Heart left ventricle (tissue), 16 donors: Measurements from ENCODE around the gene ADAM15. TPM values are rescaled to one million over a fixed set of nuclear protein-coding genes. Genes with fewer than 3 reads are reported as not detected.

Source experiments
- ATAC-seq, 4 donors: fragments of 200-7000 bp; cut with Tn5 transposase; one replicate each; pipeline ENCODE4 v1.9.1; 2020 to 2022; ENCODE audit warnings: moderate library complexity in 4 of 4, mild to moderate bottlenecking in 3 of 4, moderate number of reproducible peaks in 1 of 4
- DNase-seq, 5 donors: peaks; one replicate each; pipeline ENCODE4 v3.0.0-alpha.2; 2020
- H3K27ac ChIP-seq, 12 donors: fragments of 200-600 bp; sonication (generic) in 4 of 12; one replicate each; pipeline versions ENCODE4 v1.5.0 to v1.8.0; 2016 to 2022; ENCODE audit warnings: mild to moderate bottlenecking in 2 of 12
- H3K27me3 ChIP-seq, 9 donors: fragments of 200-600 bp; sonication (generic) in 2 of 9; one replicate each; pipeline versions ENCODE4 v1.5.1 to v1.8.0; 2016 to 2022; ENCODE audit warnings: mild to moderate bottlenecking in 3 of 9
- H3K36me3 ChIP-seq, 9 donors: fragments of 200-600 bp; sonication (generic) in 2 of 9; one replicate each; pipeline versions ENCODE4 v1.5.0 to v1.8.0; 2018 to 2022; ENCODE audit warnings: mild to moderate bottlenecking in 2 of 9
- H3K4me1 ChIP-seq, 12 donors: fragments of 200-600 bp; sonication (generic) in 4 of 12; one replicate each; pipeline versions ENCODE4 v1.5.0 to v1.8.0; 2016 to 2022; ENCODE audit warnings: mild to moderate bottlenecking in 3 of 12
- H3K4me3 ChIP-seq, 12 donors: fragments of 200-600 bp; sonication (generic) in 4 of 12; one replicate each; pipeline versions ENCODE4 v1.5.0 to v1.8.0; 2017 to 2022; ENCODE audit warnings: mild to moderate bottlenecking in 9 of 12, moderate library complexity in 4 of 12
- H3K9me3 ChIP-seq, 12 donors: fragments of 200-600 bp; sonication (generic) in 4 of 12; one replicate each; pipeline versions ENCODE4 v1.5.0 to v1.8.0; 2016 to 2022; ENCODE audit warnings: mild to moderate bottlenecking in 1 of 12
- POLR2A ChIP-seq, 2 donors: fragments of 450-650 bp; IDR thresholded peaks; one replicate each; pipeline ENCODE4 v1.6.1; 2017; ENCODE audit warnings: antibody characterized with exemption in 2 of 2, mild to moderate bottlenecking in 2 of 2, moderate library complexity in 2 of 2
- WGBS, 4 donors: extraction: QIAGEN DNeasy Blood & Tissue Kit in 2 of 4; methylation state at CpG; one replicate each; pipeline versions ENCODE4 v1.1.5 to v1.1.7; 2013 to 2018; 5-methylcytosine and 5-hydroxymethylcytosine counted together
- intact Hi-C, 10 donors: fragments of 100-400 bp; cut with DNase I; formaldehyde crosslinking; loops; one replicate each; pipeline versions ENCODE4 v1.11.1 to v1.14.2; 2022
- polyA plus RNA-seq, 2 donors: library from polyadenylated mRNA; stranded (reverse); fragments of 200-250 nt; gene quantifications; one replicate each; pipeline ENCODE4 v1.2.3, GENCODE V29; 2013
- total RNA-seq, 9 donors: library from RNA; depleted of rRNA in 2 of 9; stranded (reverse); fragments of >200 nt in 2 of 9; fragmentation: NEBNext Ultra II Directional in 3 of 9; extraction: Animal tissue kit (Norgen Biotek cat#: 25700) in 3 of 9; gene quantifications; one replicate each; pipeline versions ENCODE4 v1.1.0 to v1.2.4, GENCODE V29; 2016 to 2023
- TF ChIP-seq, protein P1 (sequence below), 12 donors: fragments of 200-600 bp; sonication (generic) in 4 of 12; IDR thresholded peaks; one replicate each; pipeline versions ENCODE4 v1.5.0 to v1.8.0; 2018 to 2022; ENCODE audit warnings: antibody characterized with exemption in 12 of 12, mild to moderate bottlenecking in 5 of 12
- donor health status: ischemic (EF 13 %, LVEDD 7.1; RV severe dilation, severe dysfunction).
- donor health status: healthy with polysubstance abuse.
- donor health status: DM: no; HTN: yes; CAD: no.
- donor health status: DM: no; HTN: no; CAD: no.
- donor health status: ischemic (EF 25% LVEDD 6.9; RV normal size, moderate dysfunction).
- donor health status: ischemic (EF 25% LVEDD 5.7; RV mildly dilated, moderate dysfunction).
- donor health status: healthy.
- donor health status: DM: yes; HTN: yes; CAD: no.
- donor health status: ischemic (EF 35%, LVEDD 5.7; RV mildly dilated, moderate dysfunction).
- donor health status: nonischemic (EF 11% LVEDD 7.7; RV severe dilation, severe dysfunction).
- donor health status: DM: yes; HTN: yes; CAD: no.
- donor health status: PGD.
- donor health status: ischemic (EF 29% LVEDD 5.4; RV normal size, mild dysfunction).
- donor health status: nonischemic (EF 23%, LVEDD 6.1; RV moderate dilation, normal function).

Gene ADAM15
- total and polyA plus RNA-seq, 11 donors = 55.8 to 199 (median 84.2) TPM

- intact Hi-C loops = loop anchor here in 5 of 10 donors (1.0 to 5.0 kb wide), 6 partner anchors 14 to 66 kb away; partner anchors contain the start of genes ADAM15 (in 4 of the 5), CKS1B (in 2 of the 5), PMVK (in 1 of the 5) and PYGO2 (in 1 of the 5)
- WGBS, 4 donors = 0 to 1% (median 0%) methylated on average over 25 to 35 of the region's 35 CpGs
- DNase-seq (peak in 3 of 5 donors; percentile 36 to 77 (median 60)), ATAC-seq (peak; percentile 2 to 14 (median 5))
- Histone ChIP-seq H3K27ac (peak within 1 kb of the TSS; percentile 77 to 98 (median 96)), H3K4me1 (peaks cover 5 to 66% (median 50%) of the 10 kb centered on the region in 12 donors), H3K4me3 (peak within 1 kb of the TSS; percentile 70 to 96 (median 84)), H3K9me3 (no peaks in the 10 kb centered on the region), H3K36me3 (no peaks in the 10 kb centered on the region), H3K27me3 (no peaks in the 10 kb centered on the region)
- TF ChIP-seq POLR2A (IDR thresholded peaks at IDR 0.05) = no peak
- TF ChIP-seq, protein P1, sequence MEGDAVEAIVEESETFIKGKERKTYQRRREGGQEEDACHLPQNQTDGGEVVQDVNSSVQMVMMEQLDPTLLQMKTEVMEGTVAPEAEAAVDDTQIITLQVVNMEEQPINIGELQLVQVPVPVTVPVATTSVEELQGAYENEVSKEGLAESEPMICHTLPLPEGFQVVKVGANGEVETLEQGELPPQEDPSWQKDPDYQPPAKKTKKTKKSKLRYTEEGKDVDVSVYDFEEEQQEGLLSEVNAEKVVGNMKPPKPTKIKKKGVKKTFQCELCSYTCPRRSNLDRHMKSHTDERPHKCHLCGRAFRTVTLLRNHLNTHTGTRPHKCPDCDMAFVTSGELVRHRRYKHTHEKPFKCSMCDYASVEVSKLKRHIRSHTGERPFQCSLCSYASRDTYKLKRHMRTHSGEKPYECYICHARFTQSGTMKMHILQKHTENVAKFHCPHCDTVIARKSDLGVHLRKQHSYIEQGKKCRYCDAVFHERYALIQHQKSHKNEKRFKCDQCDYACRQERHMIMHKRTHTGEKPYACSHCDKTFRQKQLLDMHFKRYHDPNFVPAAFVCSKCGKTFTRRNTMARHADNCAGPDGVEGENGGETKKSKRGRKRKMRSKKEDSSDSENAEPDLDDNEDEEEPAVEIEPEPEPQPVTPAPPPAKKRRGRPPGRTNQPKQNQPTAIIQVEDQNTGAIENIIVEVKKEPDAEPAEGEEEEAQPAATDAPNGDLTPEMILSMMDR (IDR thresholded peaks at IDR 0.05) = no peak
These were observed 48.5 kb upstream of the ADAM15 start, which contains the start of gene ZBTB7B for GRCh38 chr1:155002464-155003226. TSS of gene ZBTB7B (plus strand) at chr1:155002802. CDS start at chr1:155014661, 11,859 bp downstream.

- DNase-seq = peak in 2 of 5 donors; percentile 46 to 52
- no peak for ATAC-seq
- Histone ChIP-seq H3K36me3 (no peaks in the 10 kb centered on the region), H3K4me1 (peaks cover 5 to 73% (median 56%) of the 10 kb centered on the region in 12 donors), H3K4me3 (peak overlapping the region; percentile 70 to 96 (median 84)), H3K9me3 (no peaks in the 10 kb centered on the region), H3K27me3 (no peaks in the 10 kb centered on the region), H3K27ac (peak overlapping the region; percentile 77 to 98 (median 95))
- 0 to 1% (median 1%) methylated on average over 26 to 37 of the region's 37 CpGs for WGBS, 4 donors
- no peak for TF ChIP-seq POLR2A (IDR thresholded peaks at IDR 0.05)
- TF ChIP-seq, protein P1 (IDR thresholded peaks at IDR 0.05) = no peak
- intact Hi-C loops = loop anchor here in 5 of 10 donors (2.0 to 5.0 kb wide), 5 partner anchors 14 to 66 kb away; partner anchors contain the start of genes ADAM15 (in 4 of the 5), PMVK (in 1 of the 5) and PYGO2 (in 1 of the 5)
These were observed 47.8 kb upstream of the ADAM15 start for GRCh38 chr1:155003227-155003765.

- ATAC-seq (peak in 2 of 4 donors; percentile 4 to 21), DNase-seq (peak; percentile 80 to 89 (median 85))
- TF ChIP-seq, protein P1 (IDR thresholded peaks at IDR 0.05) = no peak
- TF ChIP-seq POLR2A (IDR thresholded peaks at IDR 0.05) = no peak
- H3K4me1 ChIP-seq = peaks cover 5 to 74% (median 60%) of the 10 kb centered on the region in 12 donors
- H3K27me3 ChIP-seq = no peaks in the 10 kb centered on the region
- H3K36me3 ChIP-seq = no peaks in the 10 kb centered on the region
- peak overlapping the region; percentile 77 to 98 (median 95) for H3K27ac ChIP-seq
- intact Hi-C loops = loop anchor here in 5 of 10 donors (2.0 to 5.0 kb wide), 5 partner anchors 13 to 67 kb away; partner anchors contain the start of genes ADAM15 (in 4 of the 5), PMVK (in 1 of the 5) and PYGO2 (in 1 of the 5)
- no peaks in the 10 kb centered on the region for H3K9me3 ChIP-seq
- peak overlapping the region; percentile 70 to 96 (median 84) for H3K4me3 ChIP-seq
- 1 to 2% (median 1%) methylated on average over 26 to 34 of the region's 34 CpGs for WGBS, 4 donors
These were observed 47.3 kb upstream of the ADAM15 start for GRCh38 chr1:155003766-155004351.
